GM12872 (cell line): ENCODE measurements around the gene NT5C3B.

Source experiments
- CTCF ChIP-seq: IDR thresholded peaks from 3 replicates; pipeline ENCODE4 v1.5.1; 2011; ENCODE audit warnings: low read depth, mild to moderate bottlenecking, low read length, moderate library complexity; ENCODE audit not compliant: insufficient read depth

The NT5C3B gene

GRCh38 chr17:41835214-41835799, 725 bp downstream of the NT5C3B start:
- no peak for TF ChIP-seq CTCF

- TF ChIP-seq CTCF, result no peak
These were observed 10.7 kb downstream of the NT5C3B start for GRCh38 chr17:41825175-41825845.

GRCh38 chr17:41824086-41824485, 11.9 kb downstream of the NT5C3B start:
- no peak for TF ChIP-seq CTCF

- TF ChIP-seq CTCF, result no peak
These were observed 12.5 kb downstream of the NT5C3B start for GRCh38 chr17:41823580-41823979.

- no peak for TF ChIP-seq CTCF
These were observed 12.9 kb downstream of the NT5C3B start for GRCh38 chr17:41823141-41823524.

GRCh38 chr17:41822216-41823140, 13.6 kb downstream of the NT5C3B start:
- TF ChIP-seq CTCF, result no peak

- TF ChIP-seq CTCF, result no peak
These were observed 14.3 kb downstream of the NT5C3B start for GRCh38 chr17:41821776-41822175.
